Activated CD8-positive, alpha-beta T cell treated with anti-CD3 and anti-CD28 coated beads for 36 hours (primary cell): ENCODE results near the gene NR5A2. TPM values are rescaled to one million over a fixed set of nuclear protein-coding genes. Genes with fewer than 3 reads are reported as not detected.

Experiments used
- ATAC-seq: fragments of 200-7000 bp; cut with Tn5 transposase; one replicate; pipeline ENCODE4 v1.10.0; 2021; ENCODE audit warnings: mild to moderate bottlenecking, moderate library complexity
- CTCF ChIA-PET: fragments of 350-600 bp; sonication (Branson Sonifier 250); formaldehyde crosslinking; loops from one replicate; lab custom pipeline; 2021; ENCODE audit warnings: antibody characterized with exemption; lab: Charles Lee
- POLR2A ChIA-PET: fragments of 350-600 bp; sonication (Branson Sonifier 250); formaldehyde crosslinking; loops from one replicate; lab custom pipeline; 2021; ENCODE audit warnings: antibody characterized with exemption; lab: Charles Lee
- DNase-seq: peaks from one replicate; pipeline ENCODE4 v3.0.0-alpha.2; 2020
- H3K27ac Mint-ChIP-seq: one replicate; pipeline ENCODE4 v1.8.0; 2021; ENCODE audit warnings: mild to moderate bottlenecking, mixed read lengths
- H3K27me3 Mint-ChIP-seq: one replicate; pipeline ENCODE4 v1.8.0; 2021; ENCODE audit warnings: mixed read lengths
- H3K36me3 Mint-ChIP-seq: one replicate; pipeline ENCODE4 v1.8.0; 2021; ENCODE audit warnings: low read depth, mixed read lengths
- H3K4me1 Mint-ChIP-seq: one replicate; pipeline ENCODE4 v1.8.0; 2021; ENCODE audit warnings: low read depth, mixed read lengths
- H3K4me3 Mint-ChIP-seq: one replicate; pipeline ENCODE4 v1.8.0; 2021; ENCODE audit warnings: mild to moderate bottlenecking, moderate library complexity, mixed read lengths
- H3K9me3 Mint-ChIP-seq: one replicate; pipeline ENCODE4 v1.8.0; 2021; ENCODE audit warnings: mixed read lengths
- CTCF ChIP-seq: fragments of 200-600 bp; IDR thresholded peaks from one replicate; pipeline ENCODE4 v1.8.0; 2022; ENCODE audit warnings: antibody characterized with exemption, mild to moderate bottlenecking
- intact Hi-C: fragments of 100-400 bp; cut with micrococcal nuclease; formaldehyde crosslinking; loops from one replicate; pipeline ENCODE4 v1.10.0; 2022
- total RNA-seq, 2 experiments: library from RNA; stranded (reverse); gene quantifications; one replicate each; pipeline ENCODE4 v1.2.3, GENCODE V29; 2021

Gene NR5A2
- total RNA-seq, 2 experiments from 2014 or later, result not detected

DNA sequence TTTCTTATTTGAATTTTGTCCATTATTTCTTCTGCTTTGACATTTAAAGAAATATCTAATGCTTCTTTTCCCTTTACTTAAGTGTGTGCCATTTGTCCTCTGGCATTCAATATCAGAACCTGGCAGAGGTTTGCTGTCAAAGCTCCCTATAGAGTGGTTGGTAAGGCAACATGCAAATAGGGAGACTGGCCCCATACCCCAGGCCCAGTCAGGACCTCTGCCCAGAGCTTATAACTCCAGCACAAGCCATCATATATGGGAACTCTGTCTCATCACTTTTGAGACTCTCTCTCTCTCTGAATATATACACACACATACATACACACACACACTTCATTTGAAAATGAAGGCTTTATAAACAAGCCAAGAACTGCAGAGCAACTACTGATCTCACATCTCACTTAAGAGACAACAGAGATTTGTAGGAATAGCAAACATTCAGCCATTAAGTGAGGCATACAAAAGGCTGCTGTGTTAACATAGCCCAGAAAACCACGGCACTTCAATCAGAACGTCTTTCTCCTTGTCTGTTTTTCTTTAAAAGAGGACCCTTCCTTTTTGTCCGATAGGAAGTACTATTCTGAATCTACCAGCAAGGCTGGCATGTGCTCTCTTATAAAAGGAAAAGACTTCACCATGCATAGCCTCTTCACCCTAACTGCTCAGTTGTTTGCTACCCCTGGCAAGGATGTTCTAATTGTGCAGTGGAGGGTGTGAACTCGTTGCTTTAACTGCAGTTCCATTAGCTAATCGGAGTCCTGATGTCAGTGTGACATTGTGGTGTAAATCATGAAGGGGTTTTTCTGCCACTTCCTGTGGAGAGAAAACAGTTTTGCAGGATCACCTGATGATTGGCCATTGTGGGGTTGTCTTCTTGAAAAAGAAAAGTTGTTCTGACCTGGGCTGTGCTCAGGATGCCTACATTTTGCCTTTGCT, 101.7 kb downstream of the NR5A2 start:
- Mint-ChIP-seq H3K27ac (peak overlapping the region; percentile 47), H3K36me3 (no peaks in the 10 kb centered on the region), H3K4me3 (no peak overlapping the region), H3K27me3 (no peaks in the 10 kb centered on the region), H3K4me1 (peaks cover 16% of the 10 kb centered on the region), H3K9me3 (no peaks in the 10 kb centered on the region)
- ATAC-seq, result peak; percentile 92
- peak; percentile 46 for DNase-seq
- intact Hi-C loops, result no loop called here
- ChIA-PET CTCF (interaction anchor here (1.9 kb wide), 1 partner anchor 10 kb away, joined by 9 read pairs; no protein-coding TSS in a partner anchor), POLR2A (no interaction called here)
- TF ChIP-seq CTCF, result no peak

DNA sequence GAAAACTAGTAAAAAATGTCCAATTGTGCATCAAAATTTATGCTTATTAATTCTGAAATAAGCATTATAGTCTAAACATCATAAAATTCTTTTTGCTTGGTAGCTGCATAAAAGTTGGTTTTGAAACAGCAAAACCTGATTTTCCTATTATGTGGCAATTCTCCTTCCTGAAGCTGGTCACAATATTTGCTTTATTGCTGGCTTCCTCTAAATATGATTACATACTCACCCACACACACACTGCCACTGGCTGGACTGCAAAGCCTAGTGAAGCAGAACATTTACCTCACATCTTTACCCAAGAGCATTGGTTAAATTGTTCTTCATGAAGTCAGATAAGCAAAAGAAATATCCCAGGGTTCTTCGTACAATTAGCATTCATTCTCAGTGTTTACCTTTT, 103.0 kb downstream of the NR5A2 start:
- intact Hi-C loops, result no loop called here
- CTCF ChIA-PET, result interaction anchor here (1.5 kb wide), 1 partner anchor 9 kb away, joined by 7 read pairs; no protein-coding TSS in a partner anchor
- Mint-ChIP-seq H3K9me3 (no peaks in the 10 kb centered on the region), H3K4me3 (no peak overlapping the region), H3K36me3 (no peaks in the 10 kb centered on the region), H3K27me3 (no peaks in the 10 kb centered on the region), H3K27ac (no peak overlapping the region), H3K4me1 (peaks cover 16% of the 10 kb centered on the region)
- no peak for TF ChIP-seq CTCF
- no peak for DNase-seq
- POLR2A ChIA-PET, result interaction anchor here (0.7 kb wide), 1 partner anchor 124 kb away, joined by 3 read pairs; no protein-coding TSS in a partner anchor
- no peak for ATAC-seq

DNA sequence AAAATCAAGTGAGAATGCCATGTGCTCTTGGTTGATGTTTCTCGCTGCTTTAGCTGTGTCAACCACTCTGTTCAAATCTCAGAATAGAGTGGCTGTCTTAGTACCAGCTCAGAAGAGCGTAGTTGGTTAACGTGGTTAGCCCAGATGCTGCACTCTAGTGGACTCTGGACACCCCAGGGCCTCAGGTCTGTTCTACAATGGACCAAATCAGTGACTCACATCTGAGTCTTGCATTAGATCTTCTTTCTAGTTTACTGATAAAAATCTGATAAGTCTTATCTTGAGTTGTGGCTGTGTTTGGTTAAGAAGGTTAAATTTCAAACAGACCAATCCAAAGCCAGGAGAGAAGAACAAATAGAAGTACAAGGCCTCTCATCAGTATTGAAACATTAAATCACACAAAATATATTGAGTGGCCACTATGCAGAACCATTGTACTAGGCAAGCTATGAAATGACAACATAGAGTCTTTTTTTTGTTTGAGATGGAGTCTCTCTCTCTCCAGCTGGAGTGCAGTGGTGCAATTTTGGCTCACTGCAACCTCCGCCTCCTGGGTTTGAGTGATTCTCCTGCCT, 104.1 kb downstream of the NR5A2 start:
- Mint-ChIP-seq H3K36me3 (no peaks in the 10 kb centered on the region), H3K9me3 (no peaks in the 10 kb centered on the region), H3K27me3 (no peaks in the 10 kb centered on the region), H3K4me1 (peaks cover 16% of the 10 kb centered on the region), H3K4me3 (no peak overlapping the region), H3K27ac (no peak overlapping the region)
- DNase-seq, result no peak
- ChIA-PET CTCF (interaction anchor here (1.5 kb wide), 1 partner anchor 8 kb away, joined by 7 read pairs; no protein-coding TSS in a partner anchor), POLR2A (no interaction called here)
- ATAC-seq, result no peak
- no peak for TF ChIP-seq CTCF
- intact Hi-C loops, result no loop called here

- intact Hi-C loops, result no loop called here
- H3K4me3 Mint-ChIP-seq, result no peak overlapping the region
- peaks cover 16% of the 10 kb centered on the region for H3K4me1 Mint-ChIP-seq
- H3K36me3 Mint-ChIP-seq, result no peaks in the 10 kb centered on the region
- DNase-seq (no peak), ATAC-seq (no peak)
- H3K27ac Mint-ChIP-seq, result no peak overlapping the region
- ChIA-PET POLR2A (no interaction called here), CTCF (interaction anchor here (1.2 to 1.4 kb wide), 2 partner anchors 9 to 143 kb away, joined by 3 to 4 read pairs; no protein-coding TSS in a partner anchor)
- no peaks in the 10 kb centered on the region for H3K9me3 Mint-ChIP-seq
- TF ChIP-seq CTCF, result no peak
- H3K27me3 Mint-ChIP-seq, result no peaks in the 10 kb centered on the region
These were observed 105.6 kb downstream of the NR5A2 start for GRCh38 chr1:200133123-200133522.
